K562 (cell line): Measurements from ENCODE around the gene KMT2D. TPM values are rescaled to one million over a fixed set of nuclear protein-coding genes. Genes with fewer than 3 reads are reported as not detected.

ENCODE experiments used
- CCNT2 ChIP-seq: IDR thresholded peaks from 2 replicates; pipeline ENCODE4 v1.6.1; 2011; ENCODE audit warnings: borderline replicate concordance, low read depth, mild to moderate bottlenecking, moderate library complexity, mixed read lengths, low read length; ENCODE audit not compliant: insufficient read length; ENCODE audit errors: extremely low read depth
- DDX20 ChIP-seq: fragments of 450-650 bp; IDR thresholded peaks from 2 replicates; pipeline ENCODE4 v1.6.1; 2016; ENCODE audit warnings: missing genetic modification characterization, low read depth, mild to moderate bottlenecking, missing compliant biosample characterization, moderate library complexity
- FOXA3 ChIP-seq, 2 experiments: fragments of 450-650 bp in 1 of 2; sonication (generic) in 1 of 2; formaldehyde crosslinking; IDR thresholded peaks in 1 of 2; conservative IDR thresholded peaks in 1 of 2; 2 replicates each; pipeline versions ENCODE4 v1.4.0 to v1.8.0; 2020 to 2022; ENCODE audit warnings: mild to moderate bottlenecking in 2 of 2, missing genetic modification reagents in 1 of 2
- KLF6 ChIP-seq: fragments of 250-450 bp; sonication (Bioruptor Pico); IDR thresholded peaks from 2 replicates; pipeline ENCODE4 v1.4.0; 2020; ENCODE audit warnings: mild to moderate bottlenecking, moderate library complexity, borderline replicate concordance
- TSC22D4 ChIP-seq: fragments of 450-650 bp; IDR thresholded peaks from 2 replicates; pipeline ENCODE4 v1.6.1; 2016; ENCODE audit warnings: missing genetic modification characterization, missing biosample characterization, control low read depth
- ZBTB1 ChIP-seq: sonication (generic); formaldehyde crosslinking; IDR thresholded peaks from 2 replicates; pipeline ENCODE4 v1.8.1; 2023; ENCODE audit warnings: missing genetic modification reagents, low read depth, mild to moderate bottlenecking, borderline replicate concordance
- ZNF146 ChIP-seq: IDR thresholded peaks from one replicate; pipeline ENCODE4 v1.6.1; 2018; ENCODE audit warnings: missing compliant biosample characterization; ENCODE audit not compliant: unreplicated experiment
- ZNF165 ChIP-seq: fragments of 250-450 bp; sonication (Bioruptor Pico); IDR thresholded peaks from 2 replicates; pipeline ENCODE4 v1.4.0; 2020; ENCODE audit warnings: borderline replicate concordance
- polyA plus RNA-seq, 8 experiments: library from polyadenylated mRNA; depleted of rRNA in 4 of 8; stranded (reverse) in 5 of 8; unstranded in 3 of 8; fragments of >200 nt; fragmentation: Nextera tagmentation in 2 of 8; fragmentation: Illumina TruSeq in 1 of 8; extraction: Ambion mirVana in 2 of 8; extraction: Trizol in 1 of 8; gene quantifications; 2 replicates each; pipeline versions ENCODE4 v1.2.1 to v1.2.3, GENCODE V29; 2011 to 2014; ENCODE audit warnings: inconsistent platforms in 1 of 8, missing spikeins in 1 of 8
- total RNA-seq, 7 experiments: library from RNA; depleted of rRNA in 6 of 7; stranded (reverse); fragments of >200 nt in 6 of 7; fragmentation: Illumina TruSeq in 2 of 7; extraction: Trizol in 2 of 7; gene quantifications; 2 replicates each; pipeline versions ENCODE4 v1.2.1 to v1.2.3, GENCODE V29; 2011 to 2021; ENCODE audit warnings: low replicate concordance in 1 of 7
- TF ChIP-seq, protein P1 (sequence below): fragments of 200-600 bp; sonication (generic); IDR thresholded peaks from one replicate; pipeline ENCODE4 v1.6.1; 2012; ENCODE audit warnings: mild to moderate bottlenecking, low read depth, low read length, inconsistent platforms
- TF ChIP-seq, protein P2 (sequence below): sonication (generic); formaldehyde crosslinking; IDR thresholded peaks from 2 replicates; pipeline ENCODE4 v1.8.1; 2023; ENCODE audit warnings: mild to moderate bottlenecking, missing genetic modification reagents
- TF ChIP-seq, protein P3 (sequence below): fragments of 250-450 bp; sonication (Bioruptor Pico); IDR thresholded peaks from 2 replicates; pipeline ENCODE4 v1.4.0; 2020; ENCODE audit warnings: mild to moderate bottlenecking

The KMT2D gene
- total and polyA plus RNA-seq, 9 of the 15 experiments (the other 6 are each of a cell fraction or from before 2014, with no cell fraction given): 0.22 to 93.7 (median 13.7) TPM

DNA sequence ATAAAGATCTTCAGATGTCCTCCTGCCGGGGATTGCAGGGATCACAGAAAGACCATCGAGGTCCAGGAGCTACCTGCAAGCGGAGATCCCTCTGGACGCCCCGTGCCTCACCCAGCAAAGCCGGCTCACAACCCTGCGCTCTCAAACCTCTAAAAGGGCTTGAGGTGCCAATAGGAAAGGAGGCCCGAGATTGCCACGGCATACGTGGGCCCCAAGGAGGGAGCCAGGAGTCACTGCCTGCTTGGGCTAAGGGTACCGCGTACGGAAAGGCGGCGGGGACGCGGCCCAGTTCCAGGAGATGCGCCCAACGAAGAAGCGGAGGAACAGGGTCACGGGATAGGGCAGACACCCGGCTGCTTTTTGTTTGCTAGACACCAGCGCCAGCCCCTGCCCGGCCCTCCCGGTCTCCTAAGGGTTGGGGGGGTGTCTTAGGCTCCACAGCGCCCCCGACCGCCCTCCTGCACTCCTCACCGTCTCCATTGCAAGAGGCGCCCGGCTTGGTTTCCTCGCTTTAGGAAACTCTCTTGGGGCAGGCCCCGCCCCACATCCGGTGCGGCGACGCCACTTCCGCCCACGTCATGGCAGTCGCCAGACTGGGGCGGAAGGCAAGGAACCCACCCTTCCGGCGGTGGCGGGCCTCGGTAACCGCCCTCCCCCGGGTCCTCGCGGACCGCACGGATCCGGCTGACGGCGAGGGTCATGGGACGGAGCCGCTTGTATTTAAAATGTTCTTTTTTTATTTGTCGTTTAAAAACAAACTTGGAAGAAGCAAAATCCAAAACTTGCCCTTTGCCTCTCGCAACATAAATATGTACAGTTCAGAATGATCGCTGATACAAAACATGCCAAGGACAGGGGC is 42.1 kb downstream of the KMT2D start, which contains the start of gene PRKAG1 (continued):
- TF ChIP-seq, protein P1, sequence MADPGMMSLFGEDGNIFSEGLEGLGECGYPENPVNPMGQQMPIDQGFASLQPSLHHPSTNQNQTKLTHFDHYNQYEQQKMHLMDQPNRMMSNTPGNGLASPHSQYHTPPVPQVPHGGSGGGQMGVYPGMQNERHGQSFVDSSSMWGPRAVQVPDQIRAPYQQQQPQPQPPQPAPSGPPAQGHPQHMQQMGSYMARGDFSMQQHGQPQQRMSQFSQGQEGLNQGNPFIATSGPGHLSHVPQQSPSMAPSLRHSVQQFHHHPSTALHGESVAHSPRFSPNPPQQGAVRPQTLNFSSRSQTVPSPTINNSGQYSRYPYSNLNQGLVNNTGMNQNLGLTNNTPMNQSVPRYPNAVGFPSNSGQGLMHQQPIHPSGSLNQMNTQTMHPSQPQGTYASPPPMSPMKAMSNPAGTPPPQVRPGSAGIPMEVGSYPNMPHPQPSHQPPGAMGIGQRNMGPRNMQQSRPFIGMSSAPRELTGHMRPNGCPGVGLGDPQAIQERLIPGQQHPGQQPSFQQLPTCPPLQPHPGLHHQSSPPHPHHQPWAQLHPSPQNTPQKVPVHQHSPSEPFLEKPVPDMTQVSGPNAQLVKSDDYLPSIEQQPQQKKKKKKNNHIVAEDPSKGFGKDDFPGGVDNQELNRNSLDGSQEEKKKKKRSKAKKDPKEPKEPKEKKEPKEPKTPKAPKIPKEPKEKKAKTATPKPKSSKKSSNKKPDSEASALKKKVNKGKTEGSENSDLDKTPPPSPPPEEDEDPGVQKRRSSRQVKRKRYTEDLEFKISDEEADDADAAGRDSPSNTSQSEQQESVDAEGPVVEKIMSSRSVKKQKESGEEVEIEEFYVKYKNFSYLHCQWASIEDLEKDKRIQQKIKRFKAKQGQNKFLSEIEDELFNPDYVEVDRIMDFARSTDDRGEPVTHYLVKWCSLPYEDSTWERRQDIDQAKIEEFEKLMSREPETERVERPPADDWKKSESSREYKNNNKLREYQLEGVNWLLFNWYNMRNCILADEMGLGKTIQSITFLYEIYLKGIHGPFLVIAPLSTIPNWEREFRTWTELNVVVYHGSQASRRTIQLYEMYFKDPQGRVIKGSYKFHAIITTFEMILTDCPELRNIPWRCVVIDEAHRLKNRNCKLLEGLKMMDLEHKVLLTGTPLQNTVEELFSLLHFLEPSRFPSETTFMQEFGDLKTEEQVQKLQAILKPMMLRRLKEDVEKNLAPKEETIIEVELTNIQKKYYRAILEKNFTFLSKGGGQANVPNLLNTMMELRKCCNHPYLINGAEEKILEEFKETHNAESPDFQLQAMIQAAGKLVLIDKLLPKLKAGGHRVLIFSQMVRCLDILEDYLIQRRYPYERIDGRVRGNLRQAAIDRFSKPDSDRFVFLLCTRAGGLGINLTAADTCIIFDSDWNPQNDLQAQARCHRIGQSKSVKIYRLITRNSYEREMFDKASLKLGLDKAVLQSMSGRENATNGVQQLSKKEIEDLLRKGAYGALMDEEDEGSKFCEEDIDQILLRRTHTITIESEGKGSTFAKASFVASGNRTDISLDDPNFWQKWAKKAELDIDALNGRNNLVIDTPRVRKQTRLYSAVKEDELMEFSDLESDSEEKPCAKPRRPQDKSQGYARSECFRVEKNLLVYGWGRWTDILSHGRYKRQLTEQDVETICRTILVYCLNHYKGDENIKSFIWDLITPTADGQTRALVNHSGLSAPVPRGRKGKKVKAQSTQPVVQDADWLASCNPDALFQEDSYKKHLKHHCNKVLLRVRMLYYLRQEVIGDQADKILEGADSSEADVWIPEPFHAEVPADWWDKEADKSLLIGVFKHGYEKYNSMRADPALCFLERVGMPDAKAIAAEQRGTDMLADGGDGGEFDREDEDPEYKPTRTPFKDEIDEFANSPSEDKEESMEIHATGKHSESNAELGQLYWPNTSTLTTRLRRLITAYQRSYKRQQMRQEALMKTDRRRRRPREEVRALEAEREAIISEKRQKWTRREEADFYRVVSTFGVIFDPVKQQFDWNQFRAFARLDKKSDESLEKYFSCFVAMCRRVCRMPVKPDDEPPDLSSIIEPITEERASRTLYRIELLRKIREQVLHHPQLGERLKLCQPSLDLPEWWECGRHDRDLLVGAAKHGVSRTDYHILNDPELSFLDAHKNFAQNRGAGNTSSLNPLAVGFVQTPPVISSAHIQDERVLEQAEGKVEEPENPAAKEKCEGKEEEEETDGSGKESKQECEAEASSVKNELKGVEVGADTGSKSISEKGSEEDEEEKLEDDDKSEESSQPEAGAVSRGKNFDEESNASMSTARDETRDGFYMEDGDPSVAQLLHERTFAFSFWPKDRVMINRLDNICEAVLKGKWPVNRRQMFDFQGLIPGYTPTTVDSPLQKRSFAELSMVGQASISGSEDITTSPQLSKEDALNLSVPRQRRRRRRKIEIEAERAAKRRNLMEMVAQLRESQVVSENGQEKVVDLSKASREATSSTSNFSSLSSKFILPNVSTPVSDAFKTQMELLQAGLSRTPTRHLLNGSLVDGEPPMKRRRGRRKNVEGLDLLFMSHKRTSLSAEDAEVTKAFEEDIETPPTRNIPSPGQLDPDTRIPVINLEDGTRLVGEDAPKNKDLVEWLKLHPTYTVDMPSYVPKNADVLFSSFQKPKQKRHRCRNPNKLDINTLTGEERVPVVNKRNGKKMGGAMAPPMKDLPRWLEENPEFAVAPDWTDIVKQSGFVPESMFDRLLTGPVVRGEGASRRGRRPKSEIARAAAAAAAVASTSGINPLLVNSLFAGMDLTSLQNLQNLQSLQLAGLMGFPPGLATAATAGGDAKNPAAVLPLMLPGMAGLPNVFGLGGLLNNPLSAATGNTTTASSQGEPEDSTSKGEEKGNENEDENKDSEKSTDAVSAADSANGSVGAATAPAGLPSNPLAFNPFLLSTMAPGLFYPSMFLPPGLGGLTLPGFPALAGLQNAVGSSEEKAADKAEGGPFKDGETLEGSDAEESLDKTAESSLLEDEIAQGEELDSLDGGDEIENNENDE: no peak
- TF ChIP-seq, protein P2, sequence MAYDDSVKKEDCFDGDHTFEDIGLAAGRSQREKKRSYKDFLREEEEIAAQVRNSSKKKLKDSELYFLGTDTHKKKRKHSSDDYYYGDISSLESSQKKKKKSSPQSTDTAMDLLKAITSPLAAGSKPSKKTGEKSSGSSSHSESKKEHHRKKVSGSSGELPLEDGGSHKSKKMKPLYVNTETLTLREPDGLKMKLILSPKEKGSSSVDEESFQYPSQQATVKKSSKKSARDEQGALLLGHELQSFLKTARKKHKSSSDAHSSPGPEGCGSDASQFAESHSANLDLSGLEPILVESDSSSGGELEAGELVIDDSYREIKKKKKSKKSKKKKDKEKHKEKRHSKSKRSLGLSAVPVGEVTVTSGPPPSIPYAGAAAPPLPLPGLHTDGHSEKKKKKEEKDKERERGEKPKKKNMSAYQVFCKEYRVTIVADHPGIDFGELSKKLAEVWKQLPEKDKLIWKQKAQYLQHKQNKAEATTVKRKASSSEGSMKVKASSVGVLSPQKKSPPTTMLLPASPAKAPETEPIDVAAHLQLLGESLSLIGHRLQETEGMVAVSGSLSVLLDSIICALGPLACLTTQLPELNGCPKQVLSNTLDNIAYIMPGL (CRISPR knock-in tag): no peak
- TF ChIP-seq ZNF165 (CRISPR knock-in tag) (no peak), FOXA3 (CRISPR knock-in tag; conservative IDR thresholded peaks at IDR 0.05 in 1 of 2, IDR thresholded peaks at IDR 0.05 in 1 of 2) (no peak), ZNF146 (CRISPR knock-in tag) (no peak), CCNT2 (peak; percentile 85), ZBTB1 (CRISPR knock-in tag) (no peak), DDX20 (tag) (no peak), KLF6 (CRISPR knock-in tag) (peak; percentile 77; the same call in 1 of the 2 replicates), TSC22D4 (tag) (no peak)
- TF ChIP-seq, protein P3, sequence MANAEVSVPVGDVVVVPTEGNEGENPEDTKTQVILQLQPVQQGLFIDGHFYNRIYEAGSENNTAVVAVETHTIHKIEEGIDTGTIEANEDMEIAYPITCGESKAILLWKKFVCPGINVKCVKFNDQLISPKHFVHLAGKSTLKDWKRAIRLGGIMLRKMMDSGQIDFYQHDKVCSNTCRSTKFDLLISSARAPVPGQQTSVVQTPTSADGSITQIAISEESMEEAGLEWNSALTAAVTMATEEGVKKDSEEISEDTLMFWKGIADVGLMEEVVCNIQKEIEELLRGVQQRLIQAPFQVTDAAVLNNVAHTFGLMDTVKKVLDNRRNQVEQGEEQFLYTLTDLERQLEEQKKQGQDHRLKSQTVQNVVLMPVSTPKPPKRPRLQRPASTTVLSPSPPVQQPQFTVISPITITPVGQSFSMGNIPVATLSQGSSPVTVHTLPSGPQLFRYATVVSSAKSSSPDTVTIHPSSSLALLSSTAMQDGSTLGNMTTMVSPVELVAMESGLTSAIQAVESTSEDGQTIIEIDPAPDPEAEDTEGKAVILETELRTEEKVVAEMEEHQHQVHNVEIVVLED (CRISPR knock-in tag): no peak
